ENCODE measurements around the gene OSTN. TPM values are rescaled to one million over a fixed set of nuclear protein-coding genes. Genes with fewer than 3 reads are reported as not detected.
"Not testable (repeated sequence)": the region's sequence is repeated elsewhere in the genome, so short reads cannot be mapped to it uniquely, and the experiment has no call there.

OSTN gene, protein sequence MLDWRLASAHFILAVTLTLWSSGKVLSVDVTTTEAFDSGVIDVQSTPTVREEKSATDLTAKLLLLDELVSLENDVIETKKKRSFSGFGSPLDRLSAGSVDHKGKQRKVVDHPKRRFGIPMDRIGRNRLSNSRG
- polyA plus RNA-seq (ENCODE audit: insufficient read depth in 1 of 5, insufficient read length in 5 of 5, low replicate concordance in 1 of 5), result under 1 TPM in 4 of 5 donors, not detected in 1; 0.06 to 0.20 (median 0.07) TPM
- long read RNA-seq, donor 1, result 0 reads
- long read RNA-seq, donor 2, result 0 reads
- long read RNA-seq, donor 3, result 0 reads
- long read RNA-seq, donor 4, result 0 reads
- long read RNA-seq, donor 5, result 0 reads
- long read RNA-seq, donor 6, result 0 reads
- long read RNA-seq, donor 7, result 0 reads
- long read RNA-seq, donor 8, result 0 reads

DNA sequence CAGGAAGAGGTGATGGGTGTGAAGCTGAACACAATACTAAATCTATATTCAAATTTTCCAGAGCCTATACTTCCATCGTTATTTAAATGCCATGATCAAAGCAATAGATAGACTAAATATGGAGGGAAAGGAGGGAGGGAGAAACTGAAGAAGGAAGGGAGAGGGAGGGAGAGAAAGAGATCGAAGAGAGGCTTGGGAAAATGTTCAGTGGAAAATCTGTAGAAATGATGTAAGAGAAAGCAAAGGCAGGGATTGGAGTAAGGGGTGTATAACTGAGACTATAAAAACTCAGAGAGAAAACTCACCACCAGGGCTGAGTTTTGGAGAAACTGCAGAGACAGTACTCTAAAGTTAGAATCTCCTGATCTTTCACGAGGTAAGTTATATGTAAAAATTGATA, at the start of gene OSTN:
OSTN (plus strand) TSS at position 310 of the 400 bp plus-strand sequence. CDS start 13,292 bp downstream, outside the sequence.
- DNase-seq, result no peak

DNA sequence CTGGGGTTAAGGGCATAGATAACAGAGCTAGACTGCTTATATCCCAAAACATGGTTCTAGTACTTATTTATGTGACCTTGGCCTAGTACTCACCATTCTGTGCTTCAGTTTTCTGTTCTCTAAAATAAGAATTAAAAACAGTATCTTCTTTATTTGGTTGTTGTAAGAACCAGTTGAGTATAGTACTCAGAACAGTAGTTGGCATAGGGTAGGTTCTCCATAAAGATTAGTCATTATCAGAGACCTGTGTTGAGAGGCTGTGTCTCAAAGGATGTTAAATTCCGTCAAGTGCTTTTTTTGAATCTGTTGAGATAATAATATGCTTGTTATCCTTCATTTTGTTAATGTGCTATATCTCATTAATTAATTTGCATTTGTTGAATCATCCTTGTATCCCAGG, 47.4 kb upstream of the OSTN start:
- no peak for DNase-seq

DNA sequence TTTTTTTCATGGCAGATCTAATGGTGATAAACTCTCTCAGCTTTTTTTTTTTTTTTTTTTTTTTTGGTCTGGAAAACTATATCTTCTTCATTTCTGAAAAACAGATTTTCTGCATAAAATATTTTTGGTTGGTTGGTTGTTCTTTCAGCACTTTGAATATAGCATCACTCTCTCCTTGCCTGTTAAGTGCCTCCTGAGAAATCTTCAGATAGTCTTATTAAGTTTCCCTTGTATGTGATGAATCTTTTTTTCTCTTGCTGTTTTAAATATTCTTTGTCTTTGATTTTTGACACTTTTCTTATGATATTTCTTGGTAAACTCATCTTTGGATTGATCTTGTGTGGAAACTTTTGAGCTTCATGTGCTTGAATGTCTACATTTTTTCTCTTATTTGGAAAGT, 44.2 kb upstream of the OSTN start:
- DNase-seq, result no peak

DNA sequence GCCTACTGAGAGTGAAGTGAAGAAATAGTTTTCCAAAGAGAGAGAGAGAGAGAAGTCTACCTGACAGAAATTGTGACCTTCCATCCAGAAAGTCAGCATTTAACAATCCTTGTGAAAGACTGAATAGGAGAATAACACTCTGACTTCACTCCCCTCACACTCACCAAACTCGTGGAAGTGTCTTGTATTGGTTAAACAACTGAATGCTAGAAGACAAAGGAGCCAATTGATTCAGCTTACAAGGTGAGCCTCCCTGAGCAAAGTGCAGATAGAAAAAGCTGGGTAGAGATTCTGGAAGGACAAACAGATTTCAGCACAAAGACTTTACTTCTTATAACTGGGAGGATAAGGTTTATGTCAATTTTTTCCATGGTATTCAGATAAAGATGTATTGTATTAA, 40.8 kb upstream of the OSTN start:
- DNase-seq, result no peak

DNA sequence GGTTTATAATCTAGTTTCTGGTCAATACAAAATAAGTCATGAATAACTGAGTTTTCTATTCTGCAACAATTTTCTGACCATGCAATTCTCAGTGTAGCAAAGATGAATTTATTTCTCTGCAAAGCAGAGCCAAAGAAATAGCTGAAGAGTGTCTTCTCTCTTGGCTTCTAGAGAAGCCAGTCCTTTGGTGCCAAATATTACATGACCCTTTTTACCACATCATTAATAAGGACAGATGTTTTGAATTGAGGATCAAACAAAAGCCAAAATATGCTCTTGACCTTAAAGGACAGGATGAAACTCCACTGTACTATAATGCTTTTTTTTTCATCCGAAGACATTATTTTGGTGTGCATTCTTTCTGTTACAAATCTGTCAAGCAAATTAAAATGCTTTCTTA, 40.2 kb upstream of the OSTN start:
- DNase-seq, result peak; percentile 0 to 7

DNA sequence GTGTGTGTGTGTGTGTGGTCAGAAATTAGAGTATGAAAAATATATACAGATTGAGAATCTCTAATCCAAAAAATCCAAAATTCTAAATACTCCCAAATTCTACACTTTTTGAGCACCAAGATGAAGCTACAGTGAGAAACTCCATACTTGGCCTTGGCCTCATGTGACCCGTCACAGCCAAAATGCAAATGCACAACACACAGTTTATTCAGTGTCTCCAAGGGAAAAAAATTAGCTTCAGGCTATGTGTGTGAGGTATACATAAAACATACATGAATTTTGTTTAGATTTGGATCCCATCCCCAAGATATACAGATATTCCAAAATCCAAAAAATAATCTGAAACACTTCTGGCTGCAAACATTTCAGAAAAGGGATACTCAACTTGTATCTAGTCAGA, 33.2 kb upstream of the OSTN start:
- DNase-seq, result no peak

DNA sequence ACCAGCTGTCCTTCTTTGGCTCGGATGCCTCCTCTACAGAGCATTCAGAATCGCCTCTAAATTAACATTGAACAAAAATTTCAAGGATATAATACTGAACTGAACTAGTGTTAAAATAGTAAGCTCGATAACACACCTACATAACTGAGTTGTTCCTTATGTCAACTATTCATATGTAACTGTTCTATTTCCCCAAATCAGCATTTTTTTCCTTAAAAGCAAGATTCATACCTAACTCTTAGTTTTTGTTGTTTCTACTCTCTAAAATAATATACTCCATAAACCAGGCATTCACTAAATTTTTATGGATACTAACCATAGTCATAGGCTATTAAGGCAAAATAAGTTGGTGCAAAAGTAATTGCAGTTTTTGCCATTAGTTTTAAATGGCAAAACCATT, 32.7 kb upstream of the OSTN start:
- DNase-seq, result no peak

DNA sequence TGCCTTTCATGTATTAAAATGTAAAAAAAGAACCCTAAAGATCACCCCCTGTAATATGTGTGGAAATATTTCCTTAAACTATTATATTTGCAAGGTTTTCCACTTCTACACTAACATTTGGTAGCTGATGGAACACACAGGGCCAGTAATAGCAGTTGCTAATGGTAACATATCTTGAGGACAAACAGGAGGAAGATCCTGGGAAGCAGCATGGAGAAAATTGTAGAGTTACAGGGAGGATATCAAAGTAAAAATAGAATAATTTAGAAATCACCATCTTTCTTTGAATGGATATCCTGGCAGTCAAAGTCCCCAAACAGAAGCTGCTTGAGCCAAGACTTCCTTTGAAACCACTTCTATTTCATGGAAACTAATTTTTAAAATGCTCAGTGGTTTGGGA, 29.5 kb upstream of the OSTN start:
- no peak for DNase-seq

DNA sequence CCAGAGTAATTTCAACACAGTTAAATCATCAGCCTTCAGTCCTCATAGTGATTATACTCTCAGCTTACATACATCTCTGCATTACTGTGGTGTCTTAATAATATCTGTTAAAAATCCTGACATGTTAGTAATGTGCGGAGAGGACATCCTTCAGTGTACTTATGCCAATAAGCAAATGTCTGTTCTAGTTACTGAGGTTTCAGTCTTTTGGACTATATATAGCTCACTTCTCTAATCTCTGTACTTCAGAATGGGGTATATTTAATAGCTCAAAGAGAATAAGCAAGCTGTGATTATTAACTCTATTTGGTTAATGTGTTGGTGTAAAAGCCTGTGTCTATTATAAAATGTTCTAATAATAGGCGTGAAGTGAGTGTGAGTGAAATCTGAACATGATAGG, 28.9 kb upstream of the OSTN start:
- DNase-seq, result no peak

DNA sequence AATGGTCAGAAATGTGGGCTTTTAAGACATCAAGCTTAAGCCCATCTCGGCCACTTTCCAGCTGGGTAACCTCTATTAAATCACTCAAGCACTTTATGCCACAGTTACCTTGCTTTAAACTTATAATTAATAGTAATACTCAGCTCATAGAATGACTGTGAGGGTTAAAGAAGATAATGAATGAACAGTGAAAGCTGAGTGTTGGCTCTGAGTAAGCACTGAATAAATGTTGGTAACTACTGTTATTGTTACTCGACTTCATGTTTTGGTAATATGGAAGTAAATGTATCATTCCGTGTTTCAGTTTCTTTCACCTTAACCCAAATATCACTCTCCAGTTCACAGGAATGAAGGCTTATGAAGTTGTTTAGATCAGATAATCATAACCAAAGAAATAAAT, 23.9 kb upstream of the OSTN start:
- no peak for DNase-seq

DNA sequence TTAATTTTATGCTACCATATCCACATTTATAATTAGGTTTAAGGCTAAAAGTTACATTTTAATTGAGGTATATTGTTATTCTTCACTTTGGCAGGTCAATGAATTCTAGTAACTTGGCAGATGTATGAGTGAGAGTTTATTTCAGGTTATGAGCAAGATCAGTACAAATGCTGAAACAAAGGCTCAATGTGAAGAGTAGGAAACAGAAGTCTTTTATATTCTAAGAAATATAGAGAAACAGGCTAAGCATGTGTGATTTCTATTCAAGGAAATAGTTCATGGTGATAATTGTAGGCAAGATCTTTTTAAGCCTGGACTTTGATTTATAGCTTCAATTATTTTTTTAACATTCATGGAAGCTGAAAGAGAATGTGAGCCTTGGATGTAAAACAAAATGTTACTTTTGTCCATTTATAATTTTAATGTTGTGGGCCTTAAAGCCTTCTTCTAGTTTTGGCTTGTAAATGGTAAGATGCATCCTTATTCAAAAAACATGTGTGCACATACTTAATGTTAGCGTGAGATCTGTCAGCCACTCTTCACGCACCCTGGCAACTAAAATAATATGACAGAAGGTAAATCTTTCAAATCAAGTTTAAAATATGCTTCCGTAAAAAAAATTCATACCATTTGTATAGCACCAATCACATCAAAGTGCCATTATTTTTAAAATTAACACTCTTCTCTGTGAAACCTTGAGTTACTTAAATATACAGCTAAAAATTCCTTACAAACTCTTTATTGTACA, 22.8 kb upstream of the OSTN start:
- no peak for DNase-seq

DNA sequence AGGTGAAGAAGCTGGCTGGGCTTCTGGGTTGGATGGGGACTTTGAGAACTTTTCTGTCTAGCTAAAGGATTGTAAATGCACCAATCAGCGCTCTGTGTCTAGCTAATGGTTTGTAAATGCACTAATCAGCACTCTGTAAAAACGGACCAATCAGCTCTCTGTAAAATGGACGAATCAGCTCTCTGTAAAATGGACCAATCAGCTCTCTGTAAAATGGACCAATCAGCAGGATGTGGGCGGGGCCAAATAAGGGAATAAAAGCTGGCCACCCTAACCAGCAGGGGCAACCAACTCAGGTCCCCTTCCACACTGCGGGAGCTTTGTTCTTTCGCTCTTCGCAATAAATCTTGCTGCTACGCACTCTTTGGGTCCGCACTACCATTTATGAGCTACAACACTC, 13.7 kb upstream of the OSTN start:
- DNase-seq, result not testable (repeated sequence)

DNA sequence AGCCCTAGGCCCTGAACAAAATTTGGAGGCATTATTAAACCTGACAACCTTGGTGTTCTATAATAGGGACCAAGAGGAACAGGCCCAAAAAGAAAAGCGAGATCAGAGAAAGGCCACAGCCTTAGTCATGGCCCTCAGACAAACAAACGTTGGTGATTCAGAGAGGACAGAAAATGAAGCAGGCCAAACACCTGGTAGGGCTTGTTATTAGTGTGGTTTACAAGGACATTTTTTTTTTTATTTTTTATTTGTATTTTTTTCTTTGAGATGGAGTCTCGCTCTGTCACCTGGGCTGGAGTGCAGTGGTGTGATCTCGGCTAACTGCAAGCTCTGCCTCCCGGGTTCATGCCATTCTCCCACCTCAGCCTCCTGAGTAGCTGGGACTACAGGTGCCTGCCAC, 10.8 kb upstream of the OSTN start:
- not testable (repeated sequence) for DNase-seq

DNA sequence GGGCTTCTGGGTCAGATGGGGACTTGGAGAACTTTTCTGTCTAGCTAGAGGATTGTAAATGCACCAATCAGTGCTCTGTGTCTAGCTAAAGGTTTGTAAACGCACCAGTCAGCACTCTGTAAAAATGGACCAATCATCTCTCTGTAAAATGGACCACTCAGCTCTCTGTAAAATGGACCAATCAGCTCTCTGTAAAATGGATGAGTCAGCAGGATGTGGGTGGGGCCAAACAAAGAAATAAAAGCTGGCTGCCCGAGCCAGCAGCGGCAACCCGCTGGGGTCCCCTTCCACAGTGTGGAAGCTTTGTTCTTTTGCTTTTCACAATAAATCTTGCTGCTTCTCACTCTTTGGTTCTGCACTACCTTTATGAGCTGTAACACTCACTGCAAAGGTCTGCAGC, 6.8 kb upstream of the OSTN start:
- DNase-seq, result not testable (repeated sequence)

DNA sequence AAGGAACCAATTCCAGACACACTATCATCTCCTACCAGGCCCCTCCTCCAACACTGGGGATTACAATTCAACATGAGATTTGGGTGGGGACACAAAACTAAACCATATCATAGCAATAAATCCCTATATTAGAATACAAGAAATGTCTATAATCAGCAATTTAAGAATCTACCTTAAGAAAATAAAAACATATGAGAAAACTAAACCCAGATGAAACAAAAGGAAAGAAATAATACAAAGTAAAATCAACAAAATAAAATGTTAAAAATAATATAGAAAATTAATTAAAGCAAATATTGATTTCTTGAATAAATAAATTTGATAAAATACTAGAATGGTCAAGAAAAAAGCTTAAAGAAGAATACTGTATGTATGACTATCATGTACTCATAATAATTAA, 6.1 kb upstream of the OSTN start:
- DNase-seq, result no peak

DNA sequence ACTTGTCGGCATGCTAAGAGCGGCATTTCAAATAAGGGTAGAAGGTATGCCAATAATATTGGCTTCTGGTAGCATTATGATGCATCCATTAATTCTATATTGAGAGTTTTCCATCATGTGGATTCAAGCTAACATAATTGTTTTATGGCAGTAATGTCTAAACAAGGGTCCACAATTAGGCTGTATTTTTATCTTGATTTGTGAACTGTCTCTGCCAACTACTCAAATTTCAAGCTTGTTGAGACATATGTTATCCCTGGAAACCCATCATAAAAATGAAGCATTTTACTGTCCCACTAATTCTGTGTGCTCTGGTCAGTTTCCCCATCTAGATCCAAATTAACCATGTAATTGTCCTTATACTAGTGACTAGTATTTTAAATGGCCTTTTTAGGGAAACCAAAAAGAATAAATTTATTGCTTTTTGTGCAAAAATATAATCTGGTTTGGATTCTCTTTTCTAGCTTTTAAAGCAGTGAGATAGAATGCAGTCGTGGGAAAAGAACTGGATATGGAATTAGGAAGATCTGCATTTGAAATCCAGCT, 1.2 kb upstream of the OSTN start:
- DNase-seq, result no peak

DNA sequence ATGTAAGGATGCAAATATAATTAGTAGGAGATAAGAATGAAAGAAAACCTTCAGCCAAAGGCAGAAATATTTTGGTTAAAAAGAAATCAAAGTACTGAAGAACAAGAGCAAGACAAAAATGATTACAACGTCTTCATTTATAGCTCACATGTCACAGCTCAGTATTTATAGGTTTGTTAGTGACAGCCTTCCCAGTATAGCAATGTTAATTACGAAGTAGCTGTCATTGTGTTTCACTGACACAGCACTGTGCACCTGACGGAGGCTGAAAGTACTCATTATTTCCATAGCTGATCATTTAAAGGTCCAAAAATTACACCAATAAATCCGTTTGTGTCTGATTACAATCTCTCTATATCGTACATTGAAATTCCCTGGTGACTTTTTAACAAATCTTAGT, 561 bp upstream of the OSTN start:
- DNase-seq, result no peak

DNA sequence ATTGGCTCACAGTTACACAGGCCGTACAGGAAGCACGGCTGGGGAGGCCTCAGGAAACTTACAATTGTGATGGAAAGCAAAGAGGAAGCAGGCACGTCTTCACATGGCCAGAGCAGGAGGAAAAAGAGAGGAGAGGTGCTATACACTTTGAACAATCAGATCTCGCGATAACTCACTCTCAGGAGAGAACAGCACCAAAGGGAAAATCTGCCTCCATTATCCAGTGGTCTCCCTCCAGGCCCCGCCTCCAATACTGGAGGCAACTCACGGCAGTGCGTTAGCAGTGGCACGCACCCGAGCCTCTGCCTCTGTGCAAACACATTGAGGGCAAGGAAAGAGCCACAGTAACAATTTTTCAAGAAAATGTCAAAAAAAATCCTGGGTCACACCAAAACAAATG, 11.0 kb downstream of the OSTN start:
- no peak for DNase-seq

DNA sequence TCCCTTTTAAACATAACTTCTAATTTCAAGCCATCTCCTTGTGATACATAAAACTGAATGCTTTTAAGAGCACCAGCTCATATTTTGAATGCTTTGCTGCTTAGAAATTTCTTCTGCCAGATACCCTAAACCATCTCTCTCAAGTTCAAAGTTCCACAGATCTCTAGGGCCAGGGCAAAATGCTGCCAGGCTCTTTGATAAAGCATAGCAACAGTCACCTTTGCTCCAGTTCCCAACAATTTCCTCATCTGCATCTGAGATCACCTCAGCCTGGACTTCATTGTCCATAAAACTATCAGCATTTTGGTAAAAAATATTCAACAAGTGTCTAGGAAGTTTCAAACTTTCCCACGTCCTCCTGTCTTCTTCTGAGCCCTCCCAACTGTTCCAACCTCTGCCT, 17.5 kb downstream of the OSTN start:
- DNase-seq, result no peak

DNA sequence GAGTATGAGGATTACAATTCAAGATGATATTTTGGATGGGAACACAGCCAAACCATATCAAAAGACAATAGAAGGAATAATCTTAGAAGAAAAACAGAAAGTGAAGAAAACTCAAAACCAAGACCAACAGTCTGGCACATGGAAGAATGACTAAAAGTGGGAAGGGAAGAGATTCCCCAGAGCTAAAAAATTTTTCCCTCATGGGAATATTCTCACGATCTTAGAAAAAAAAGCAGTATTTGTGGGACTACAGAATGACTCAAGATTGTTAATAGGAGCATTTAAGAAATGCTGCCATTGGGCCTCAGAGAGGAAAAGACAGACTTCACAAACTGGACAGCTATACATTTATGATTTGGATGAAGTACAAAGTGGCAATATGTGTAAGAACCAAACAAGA, 18.3 kb downstream of the OSTN start:
- DNase-seq, result no peak

DNA sequence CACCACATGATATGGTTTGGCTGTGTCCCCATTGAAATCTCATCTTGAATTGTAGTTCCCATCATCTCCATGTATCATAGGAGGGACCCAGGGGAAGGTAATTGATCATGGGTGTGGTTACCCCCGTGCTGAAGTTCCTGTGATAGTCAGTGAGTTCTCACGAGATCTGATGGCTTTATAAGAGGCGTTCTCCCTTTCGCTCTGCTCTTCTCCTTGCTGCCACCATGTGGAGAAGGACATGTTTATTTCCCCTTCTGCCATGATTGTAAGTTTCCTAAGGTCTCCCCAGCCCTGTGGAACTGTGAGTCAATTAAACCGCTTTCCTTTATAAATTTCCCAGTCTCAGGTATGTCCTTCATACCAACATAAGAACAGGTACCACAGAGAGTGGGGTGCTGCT, 21.9 kb downstream of the OSTN start:
- DNase-seq, result no peak

DNA sequence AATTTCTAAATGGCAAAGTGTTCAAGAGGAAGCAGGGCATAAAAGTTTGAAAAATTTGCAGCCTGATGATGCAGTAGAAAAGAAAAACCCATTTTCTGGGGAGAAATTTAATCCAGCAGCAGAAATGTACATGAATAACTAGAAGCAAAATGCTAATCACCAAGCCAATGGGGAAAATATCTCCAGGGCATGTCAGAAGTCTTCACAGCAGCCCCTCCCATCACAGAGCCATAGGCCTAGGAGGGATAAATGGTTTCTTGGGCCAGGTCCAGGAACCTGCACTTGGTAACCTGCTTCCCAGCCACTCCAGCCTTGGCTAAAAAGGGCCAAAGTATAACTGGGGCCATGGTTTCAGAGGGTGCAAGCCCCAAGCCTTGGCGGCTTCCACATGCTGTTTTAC, 22.6 kb downstream of the OSTN start:
- no peak for DNase-seq

DNA sequence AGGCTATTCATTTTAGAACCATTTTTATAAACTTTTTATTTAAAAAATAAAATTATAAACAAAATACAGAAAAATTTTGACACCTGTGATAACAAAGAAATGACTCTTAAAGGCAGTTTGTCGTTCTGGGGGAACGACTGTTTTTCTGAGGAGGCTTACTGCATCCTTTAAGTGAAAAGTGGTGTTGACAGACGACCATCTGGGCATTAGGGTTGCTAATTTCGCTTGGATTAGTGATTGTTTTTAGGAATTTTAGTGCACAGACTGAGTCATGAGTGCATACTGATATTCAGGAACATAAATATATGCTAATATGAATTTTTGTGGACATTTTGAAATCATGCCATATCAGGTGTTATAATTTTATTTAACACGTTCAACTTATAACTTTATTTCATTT, 28.5 kb downstream of the OSTN start:
- DNase-seq, result no peak
